HuH-7 (cell line): Measurements from ENCODE around the gene LIMA1.
"Not testable (repeated sequence)": the region's sequence is repeated elsewhere in the genome, so short reads cannot be mapped to it uniquely, and the experiment has no call there.

Source experiments
- DNase-seq: peaks from one replicate; pipeline ENCODE4 v3.0.0; 2011; ENCODE audit warnings: low spot score

Gene LIMA1

GRCh38 chr12:50248411-50248810, 34.9 kb downstream of the LIMA1 start:
- DNase-seq: no peak

DNA sequence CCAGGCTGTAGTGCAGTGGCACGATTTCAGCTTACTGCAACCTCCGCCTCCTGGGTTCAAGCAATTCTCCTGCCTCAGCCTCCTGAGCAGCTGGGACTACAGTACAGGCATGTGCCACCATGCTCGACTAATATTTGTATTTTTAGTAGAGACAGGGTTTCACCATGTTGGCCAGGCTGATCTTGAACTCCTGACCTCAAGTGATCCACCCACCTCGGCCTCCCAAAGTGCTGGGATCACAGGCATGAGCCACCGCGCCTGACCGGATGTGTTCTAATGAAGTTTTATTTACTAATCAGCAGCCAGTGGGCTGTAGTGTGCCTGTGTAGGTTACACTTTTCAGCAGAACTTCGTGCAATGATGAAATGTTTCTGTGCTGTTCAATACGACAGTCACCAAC, 35.7 kb downstream of the LIMA1 start:
- not testable (repeated sequence) for DNase-seq

DNA sequence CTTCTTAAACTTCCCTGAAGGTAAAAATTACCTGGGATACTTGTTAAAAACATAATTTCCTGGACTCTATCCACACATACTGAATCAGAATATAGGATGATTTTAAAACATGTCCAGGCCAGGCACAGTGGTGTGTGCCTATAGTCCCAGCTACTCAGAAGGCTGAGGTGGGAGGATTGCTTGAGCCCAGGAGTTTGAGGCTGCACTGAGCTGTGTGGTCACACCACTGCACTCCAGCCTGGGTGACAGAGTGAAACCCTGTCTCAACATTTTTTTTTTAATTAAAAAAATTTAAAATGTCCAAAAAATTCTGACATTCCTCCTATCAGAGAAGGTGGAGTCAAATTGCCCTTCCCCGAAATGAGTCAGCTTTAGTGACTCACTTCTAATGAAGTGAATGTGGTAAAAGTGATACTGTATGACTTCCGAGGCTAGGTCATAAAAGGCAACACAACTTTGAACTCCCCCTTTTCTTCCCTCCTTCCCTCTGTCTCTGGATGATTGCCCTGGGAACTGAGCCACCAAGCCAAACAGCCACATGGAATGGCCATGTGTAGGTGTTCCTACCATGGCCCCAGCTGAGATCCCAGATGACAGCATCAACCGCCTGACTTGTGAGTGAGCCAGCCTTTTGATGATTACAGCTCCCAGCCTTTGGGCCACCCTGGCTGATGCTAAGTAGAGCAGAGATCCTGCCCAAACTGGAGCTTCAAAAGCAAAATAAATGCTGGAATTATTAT, 36.3 kb downstream of the LIMA1 start:
- no peak for DNase-seq

DNA sequence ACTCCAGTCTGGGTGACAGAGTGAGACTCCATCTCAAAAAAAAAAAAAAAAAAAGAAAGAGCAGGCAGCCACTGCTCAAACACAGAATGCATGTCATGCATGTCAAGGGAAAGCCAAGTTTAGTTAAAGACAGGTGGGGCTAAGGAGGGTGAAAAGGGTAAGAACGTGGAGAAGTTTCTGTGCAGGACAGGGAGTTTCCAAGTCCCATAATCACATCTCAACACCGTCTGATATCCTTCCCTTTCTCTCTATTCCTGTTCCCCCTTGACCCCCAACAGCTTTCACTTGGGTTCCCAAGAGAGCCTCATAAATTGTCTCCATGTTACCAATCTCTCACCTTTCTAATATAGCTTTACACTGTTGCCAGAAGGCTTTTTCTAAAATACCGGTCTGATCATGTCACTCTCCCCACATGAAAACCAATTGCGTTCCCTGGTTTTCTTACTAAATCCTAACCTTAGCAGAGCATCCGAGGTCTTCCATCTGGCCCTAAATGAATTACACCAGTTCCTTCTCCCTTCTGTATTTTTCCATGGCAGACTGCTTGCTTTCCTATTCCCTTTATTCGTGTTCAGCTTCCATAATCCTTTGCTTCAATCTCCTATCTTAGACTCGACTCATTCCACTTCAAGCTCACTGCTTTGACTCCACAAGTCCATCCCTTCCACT, 37.0 kb downstream of the LIMA1 start:
- DNase-seq: no peak

- no peak for DNase-seq
Measured at GRCh38 chr12:50243507-50243906, 39.8 kb downstream of the LIMA1 start.

- no peak for DNase-seq
Measured at GRCh38 chr12:50242751-50243191, 40.5 kb downstream of the LIMA1 start.

- DNase-seq: no peak
Measured at GRCh38 chr12:50241178-50241577, 42.1 kb downstream of the LIMA1 start.

GRCh38 chr12:50240792-50241114, 42.6 kb downstream of the LIMA1 start:
- no peak for DNase-seq

DNA sequence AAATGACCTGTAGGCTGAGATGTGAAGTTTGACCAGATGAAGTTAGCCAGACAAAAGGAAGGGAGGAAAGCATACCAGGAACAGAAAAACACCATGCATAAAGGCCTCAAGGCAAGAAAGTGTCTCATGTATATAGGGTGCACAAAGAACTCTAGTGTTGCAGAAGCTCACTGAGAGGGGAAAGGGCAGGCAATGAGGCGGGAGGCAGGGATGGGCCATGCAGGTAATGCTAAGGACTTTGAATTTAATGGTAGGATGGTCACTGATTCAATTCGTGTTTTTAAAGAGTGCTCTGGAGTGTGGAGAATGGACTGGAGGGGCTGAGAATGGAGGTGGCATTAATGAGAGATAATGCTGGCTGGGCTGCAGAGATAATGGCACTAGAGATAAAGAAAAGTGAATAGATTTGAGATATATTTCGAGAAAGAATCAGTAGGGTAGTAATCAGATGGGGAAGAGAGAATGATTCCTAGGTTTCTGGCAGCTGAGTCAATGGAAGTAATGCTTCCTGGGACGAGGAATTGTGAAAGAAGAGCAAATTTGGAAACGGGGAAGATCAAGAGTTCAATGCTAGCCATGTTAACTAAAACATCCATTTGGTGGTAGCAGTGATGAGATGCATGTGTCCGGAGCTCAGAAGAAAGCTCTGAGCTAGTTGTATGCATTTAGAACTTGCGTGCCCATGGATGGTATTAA, 43.1 kb downstream of the LIMA1 start:
- no peak for DNase-seq

GRCh38 chr12:50239355-50239891, 43.9 kb downstream of the LIMA1 start:
- DNase-seq: no peak

- DNase-seq: no peak
Measured at GRCh38 chr12:50234347-50234746, 49.0 kb downstream of the LIMA1 start.

DNA sequence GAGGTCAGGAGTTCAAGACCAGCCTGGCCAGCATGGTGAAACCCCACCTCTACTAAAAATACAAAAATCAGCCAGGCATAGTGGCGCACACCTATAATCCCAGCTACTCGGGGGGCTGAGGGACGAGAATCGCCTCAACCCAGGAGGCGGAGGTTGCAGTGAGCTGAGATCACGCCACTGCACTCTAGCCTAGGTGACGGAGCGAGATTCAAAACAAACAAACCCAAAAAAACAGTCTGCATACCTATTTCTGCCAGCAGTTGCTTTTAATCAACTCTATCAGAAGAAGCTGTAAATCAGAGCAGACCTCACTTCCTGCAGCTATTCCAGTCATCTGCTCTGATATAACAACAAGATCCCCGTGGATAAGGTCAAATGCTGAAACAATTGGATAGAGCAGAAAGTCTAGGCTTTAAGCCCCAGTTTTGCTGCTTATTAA, 50.5 kb downstream of the LIMA1 start:
- no peak for DNase-seq

DNA sequence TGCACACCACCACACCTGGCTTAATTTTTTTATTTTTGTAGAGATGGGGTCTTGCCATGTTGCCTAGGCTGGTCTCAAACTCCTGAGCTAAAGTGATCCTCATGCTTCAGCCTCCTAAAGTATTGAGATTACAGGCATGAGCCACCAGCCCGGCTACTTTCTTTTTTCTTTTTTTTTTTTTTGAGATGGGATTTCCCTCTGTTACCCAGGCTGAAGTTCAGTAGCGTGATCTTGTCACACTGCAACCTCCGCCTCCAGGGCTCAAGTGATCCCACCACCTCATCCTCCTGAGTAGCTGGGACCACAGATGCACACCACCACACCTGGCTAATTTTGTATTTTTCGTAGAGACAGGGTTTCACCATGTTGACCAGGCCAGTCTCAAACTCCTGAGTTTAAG, 51.1 kb downstream of the LIMA1 start:
- no peak for DNase-seq

GRCh38 chr12:50231346-50231745, 52.0 kb downstream of the LIMA1 start:
- DNase-seq: no peak

- no peak for DNase-seq
Measured at GRCh38 chr12:50230217-50230616, 53.1 kb downstream of the LIMA1 start.

DNA sequence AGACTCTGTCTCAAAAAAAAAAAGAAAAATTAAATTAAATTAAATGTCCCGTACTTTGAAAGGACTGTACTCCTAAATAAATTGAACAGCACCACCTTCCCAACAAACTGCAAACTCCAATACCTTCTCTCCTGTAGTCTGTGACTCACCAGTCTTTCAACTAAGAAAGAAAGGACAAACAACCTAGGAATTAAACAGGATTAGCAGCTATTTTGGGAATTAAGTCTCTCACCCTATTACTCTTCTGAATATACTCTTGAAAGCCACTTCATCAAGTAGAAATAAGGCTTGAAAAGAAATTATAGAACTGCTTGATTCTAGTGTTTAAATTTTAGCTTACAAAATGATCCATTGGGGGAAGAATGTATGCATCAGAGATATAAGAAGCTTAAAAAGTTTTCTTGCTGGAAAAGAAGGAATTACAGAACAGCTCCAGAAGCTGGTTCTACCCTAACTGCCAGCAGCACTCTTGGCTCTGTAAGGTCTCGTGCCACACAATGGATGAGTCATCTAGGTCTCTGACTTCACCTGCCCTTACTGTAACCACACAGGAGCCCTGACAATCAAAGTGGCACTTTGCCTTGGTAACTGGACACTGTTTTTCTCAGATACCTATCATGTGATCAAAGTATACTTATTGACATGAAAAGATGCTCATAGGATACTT, 59.2 kb downstream of the LIMA1 start:
- DNase-seq: no peak

DNA sequence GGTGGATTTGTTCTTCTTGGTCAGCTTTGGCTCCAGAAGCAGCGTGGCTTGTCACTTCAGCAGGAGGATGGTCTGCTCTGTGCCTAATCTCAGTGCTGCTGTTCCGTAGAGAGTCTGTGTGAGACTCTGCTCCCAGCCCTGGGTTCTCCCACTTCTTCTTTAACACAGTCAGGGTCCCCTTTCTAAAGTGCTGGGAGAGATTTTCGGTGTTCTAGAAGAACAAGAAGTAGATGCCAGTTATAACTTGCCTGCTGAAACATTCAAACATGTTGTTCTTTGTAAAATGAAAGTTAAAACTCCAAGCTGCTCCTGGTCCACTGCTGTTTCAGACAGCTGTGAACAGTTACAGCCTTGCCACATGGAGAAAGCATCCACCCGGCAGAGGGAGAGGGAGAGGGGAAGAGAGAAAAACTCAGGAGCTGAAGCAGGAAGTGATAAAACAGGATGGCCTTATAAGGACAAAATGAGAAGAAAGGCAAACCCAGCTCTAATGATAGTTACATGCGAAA, 61.0 kb downstream of the LIMA1 start:
- peak; percentile 71 for DNase-seq

DNA sequence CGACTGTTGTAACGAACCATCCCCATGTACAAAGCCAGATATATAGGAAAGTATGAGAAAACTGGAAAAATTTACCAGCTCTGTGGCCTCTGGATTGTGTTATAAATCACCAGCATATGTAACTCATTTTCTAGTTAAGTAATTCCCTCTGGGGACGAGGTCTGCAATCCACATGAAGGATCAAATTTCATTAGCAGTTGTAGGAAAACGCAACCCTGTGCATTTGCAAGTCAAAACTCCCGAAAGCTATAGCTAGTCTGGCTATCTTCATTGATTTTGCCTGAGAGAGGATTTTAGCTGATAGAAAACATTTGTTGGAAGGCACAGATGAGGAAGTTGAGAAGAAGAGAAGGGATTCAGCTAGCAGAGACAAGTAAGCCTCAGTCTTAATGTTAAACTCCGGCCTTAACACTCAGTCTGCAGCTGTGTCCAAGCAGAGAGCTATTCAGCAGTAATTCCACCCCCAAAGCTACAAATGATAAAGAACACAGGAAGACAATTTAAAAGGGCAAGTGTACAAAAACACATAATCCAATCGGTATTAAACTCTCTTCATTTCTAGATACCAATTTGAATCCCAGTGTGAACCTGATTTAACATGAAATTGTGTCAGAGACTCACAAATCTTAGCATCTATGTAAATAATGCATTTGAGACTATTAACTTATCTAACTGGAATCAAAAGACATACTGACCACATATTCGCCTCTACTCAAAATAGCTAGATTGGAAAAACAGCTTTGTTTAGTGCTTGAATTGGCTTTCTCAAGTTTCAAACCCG, 61.9 kb downstream of the LIMA1 start:
- peak; percentile 46 for DNase-seq

DNA sequence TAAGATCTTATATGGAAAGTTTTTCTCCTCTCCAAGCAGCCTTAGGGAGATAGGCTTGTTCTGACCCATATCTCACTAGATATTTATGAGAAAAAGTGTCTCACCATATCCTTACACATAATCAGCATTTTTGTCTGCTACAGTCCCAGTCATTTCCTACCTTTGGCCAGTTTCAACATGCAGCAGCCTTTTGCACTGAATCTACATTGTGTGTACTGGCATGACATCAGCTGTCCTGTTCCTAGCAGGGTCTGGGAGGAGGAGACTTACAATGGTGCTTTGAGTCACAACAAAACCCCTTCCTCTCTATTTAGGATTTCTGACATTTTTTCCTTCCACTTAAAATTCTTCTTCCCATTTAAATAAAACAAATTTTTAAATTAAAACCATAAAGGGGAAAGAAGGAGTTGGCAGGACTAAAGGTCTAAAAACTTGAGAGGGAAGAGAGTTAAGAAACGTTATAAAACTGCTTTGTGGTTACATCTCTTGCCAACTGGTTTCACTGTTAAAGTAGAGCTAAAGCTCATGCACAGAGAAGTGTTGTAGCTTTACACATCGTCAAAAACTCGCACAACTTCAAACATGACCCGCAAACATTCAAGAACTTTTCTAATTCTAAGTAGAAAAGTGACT, 62.8 kb downstream of the LIMA1 start:
- DNase-seq: peak; percentile 45

DNA sequence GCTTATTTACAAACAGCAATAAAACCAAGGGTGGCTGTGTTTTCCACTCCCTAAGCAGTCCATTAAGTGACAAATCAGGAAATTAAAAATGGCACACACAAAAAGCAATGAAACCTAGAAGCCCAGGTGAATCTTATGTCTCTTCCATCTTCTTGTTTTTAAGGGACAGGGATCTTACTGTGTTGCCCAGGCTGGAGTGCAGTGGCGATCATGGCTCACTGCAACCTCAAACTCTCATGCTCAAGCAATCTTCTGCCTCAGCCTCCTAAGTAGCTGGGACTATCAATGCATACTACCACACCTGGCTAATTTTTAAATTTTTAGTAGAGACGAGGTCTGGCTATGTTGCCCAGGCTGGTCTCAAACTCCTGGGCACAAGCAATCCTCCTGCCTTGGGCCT, 63.8 kb downstream of the LIMA1 start:
- no peak for DNase-seq

- DNase-seq: not testable (repeated sequence)
Measured at GRCh38 chr12:50219001-50219400, 64.3 kb downstream of the LIMA1 start.
